Hepatocyte (in vitro differentiated cells): ENCODE data around the gene ALPI. TPM values are rescaled to one million over a fixed set of nuclear protein-coding genes. Genes with fewer than 3 reads are reported as not detected.

Source experiments
- DNase-seq: peaks from one replicate; pipeline ENCODE4 v3.0.0-alpha.2; 2016; ENCODE audit warnings: low spot score
- H2AFZ ChIP-seq: fragments of 200-600 bp; sonication (generic); 2 replicates; pipeline ENCODE4 v1.6.0; 2016; ENCODE audit warnings: antibody characterized with exemption, mild to moderate bottlenecking
- H3K27ac ChIP-seq: fragments of 200-600 bp; sonication (generic); 2 replicates; pipeline ENCODE4 v1.5.1; 2016; ENCODE audit warnings: mild to moderate bottlenecking
- H3K27me3 ChIP-seq: fragments of 200-600 bp; sonication (generic); 2 replicates; pipeline ENCODE4 v1.6.1; 2016
- H3K36me3 ChIP-seq: fragments of 200-600 bp; sonication (generic); replicated peaks from 2 replicates; pipeline ENCODE4 v1.5.1; 2016; ENCODE audit warnings: low read depth; ENCODE audit not compliant: insufficient read depth
- H3K4me1 ChIP-seq: fragments of 200-600 bp; sonication (generic); 2 replicates; pipeline ENCODE4 v1.5.1; 2016; ENCODE audit warnings: mild to moderate bottlenecking, moderate library complexity; ENCODE audit not compliant: insufficient read depth
- H3K4me2 ChIP-seq: fragments of 200-600 bp; sonication (generic); 2 replicates; pipeline ENCODE4 v1.6.0; 2016
- H3K4me3 ChIP-seq: fragments of 200-600 bp; sonication (generic); 2 replicates; pipeline ENCODE4 v1.5.1; 2016; ENCODE audit warnings: mild to moderate bottlenecking
- H3K79me2 ChIP-seq: fragments of 200-600 bp; sonication (generic); 2 replicates; pipeline ENCODE4 v1.6.0; 2017; ENCODE audit warnings: mild to moderate bottlenecking
- H3K9me2 ChIP-seq: fragments of 200-600 bp; sonication (generic); replicated peaks from 2 replicates; pipeline ENCODE4 v1.6.0; 2017; ENCODE audit warnings: mild to moderate bottlenecking; ENCODE audit not compliant: insufficient read depth
- H3K9me3 ChIP-seq: fragments of 200-600 bp; sonication (generic); 2 replicates; pipeline ENCODE4 v1.5.1; 2016; ENCODE audit warnings: low read depth, mild to moderate bottlenecking
- H4K20me1 ChIP-seq: fragments of 200-600 bp; sonication (generic); 2 replicates; pipeline ENCODE4 v1.6.0; 2016; ENCODE audit warnings: mild to moderate bottlenecking; ENCODE audit not compliant: insufficient read depth, poor library complexity, severe bottlenecking
- CTCF ChIP-seq: fragments of 200-600 bp; sonication (generic); IDR thresholded peaks from 2 replicates; pipeline ENCODE4 v1.5.1; 2016; ENCODE audit warnings: antibody characterized with exemption, mild to moderate bottlenecking; ENCODE audit not compliant: poor library complexity
- EZH2 ChIP-seq: fragments of 200-600 bp; sonication (generic); IDR thresholded peaks from 2 replicates; pipeline ENCODE4 v1.6.1; 2016; ENCODE audit warnings: antibody characterized with exemption, mild to moderate bottlenecking, borderline replicate concordance
- EZH2phosphoT487 ChIP-seq: fragments of 200-600 bp; sonication (generic); IDR thresholded peaks from one replicate; pipeline ENCODE4 v1.6.1; 2018; ENCODE audit warnings: antibody characterized with exemption, mild to moderate bottlenecking, low read depth, moderate library complexity; ENCODE audit not compliant: unreplicated experiment, severe bottlenecking
- WGBS: methylation state at CpG from one replicate; pipeline ENCODE4 v1.1.6; 2016; ENCODE audit warnings: low lambda C conversion rate; ENCODE audit errors: missing lambda C conversion rate; 5-methylcytosine and 5-hydroxymethylcytosine counted together
- polyA plus RNA-seq: library from polyadenylated mRNA; unstranded; fragments of >200 nt; fragmentation: Nextera tagmentation; extraction: Ambion mirVana; gene quantifications from 2 replicates; pipeline ENCODE4 v1.2.1, GENCODE V29; 2016
- total RNA-seq: library from RNA; depleted of rRNA; stranded (reverse); fragments of >200 nt; gene quantifications from 2 replicates; pipeline ENCODE4 v1.2.3, GENCODE V29; 2014

ALPI gene
- total and polyA plus RNA-seq, 2 experiments from 2014 or later: 3.5 to 3.9 TPM

- 76% methylated on average over 14 of the region's 15 CpGs for WGBS
- TF ChIP-seq CTCF: no peak
- TF ChIP-seq EZH2: no peak
- no peak for TF ChIP-seq EZH2phosphoT487
- no peak overlapping the region for H3K27ac ChIP-seq
- H2AFZ ChIP-seq: no peak overlapping the region
- no peaks in the 10 kb centered on the region for H3K9me3 ChIP-seq
- no peaks in the 10 kb centered on the region for H3K9me2 ChIP-seq
- no peaks in the 10 kb centered on the region for H4K20me1 ChIP-seq
- no peaks in the 10 kb centered on the region for H3K27me3 ChIP-seq
- peak; percentile 5 for DNase-seq
- H3K79me2 ChIP-seq: no peaks in the 10 kb centered on the region
- H3K4me2 ChIP-seq: no peak overlapping the region
- no peak overlapping the region for H3K4me3 ChIP-seq
- no peaks in the 10 kb centered on the region for H3K36me3 ChIP-seq
- no peaks in the 10 kb centered on the region for H3K4me1 ChIP-seq
These were observed 19.4 kb upstream of the ALPI start for GRCh38 chr2:232436381-232437194.

DNA sequence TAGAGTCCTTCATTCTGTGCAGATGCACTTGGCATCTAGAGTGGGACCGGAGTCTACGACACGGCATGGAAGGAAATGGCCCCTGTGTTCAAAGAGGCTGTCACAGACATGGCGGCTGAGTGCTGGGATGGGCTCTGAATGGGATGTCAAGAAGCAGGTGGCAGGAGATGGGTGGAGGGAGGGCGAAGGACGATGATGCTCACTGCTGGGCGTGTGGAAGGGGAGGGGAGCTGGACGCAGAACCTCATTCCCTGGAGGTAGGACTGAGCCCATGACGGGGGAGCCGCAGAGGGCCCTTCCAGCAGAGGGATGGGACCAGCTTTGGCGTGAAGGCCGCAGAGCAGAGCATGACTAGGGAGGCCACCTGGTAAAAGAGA is 18.8 kb upstream of the ALPI start:
- Histone ChIP-seq H4K20me1 (no peaks in the 10 kb centered on the region), H3K79me2 (no peaks in the 10 kb centered on the region), H3K27me3 (no peaks in the 10 kb centered on the region), H3K36me3 (no peaks in the 10 kb centered on the region), H3K4me3 (no peak overlapping the region), H3K4me2 (no peak overlapping the region), H3K9me3 (no peaks in the 10 kb centered on the region), H2AFZ (no peak overlapping the region), H3K4me1 (no peaks in the 10 kb centered on the region), H3K9me2 (no peaks in the 10 kb centered on the region), H3K27ac (no peak overlapping the region)
- no peak for DNase-seq
- TF ChIP-seq CTCF: no peak
- TF ChIP-seq EZH2: no peak
- no peak for TF ChIP-seq EZH2phosphoT487
- WGBS: 92% methylated on average over 11 of the region's 12 CpGs

- 91% methylated on average over 12 of the region's 12 CpGs for WGBS
- H2AFZ ChIP-seq: no peak overlapping the region
- no peaks in the 10 kb centered on the region for H3K36me3 ChIP-seq
- DNase-seq: no peak
- H3K79me2 ChIP-seq: no peaks in the 10 kb centered on the region
- H3K4me1 ChIP-seq: no peaks in the 10 kb centered on the region
- no peak overlapping the region for H3K4me3 ChIP-seq
- no peaks in the 10 kb centered on the region for H3K9me3 ChIP-seq
- TF ChIP-seq CTCF (no peak), EZH2 (no peak), EZH2phosphoT487 (no peak)
- no peaks in the 10 kb centered on the region for H3K27me3 ChIP-seq
- no peak overlapping the region for H3K4me2 ChIP-seq
- no peak overlapping the region for H3K27ac ChIP-seq
- no peaks in the 10 kb centered on the region for H3K9me2 ChIP-seq
- no peaks in the 10 kb centered on the region for H4K20me1 ChIP-seq
These were observed 17.9 kb upstream of the ALPI start for GRCh38 chr2:232438091-232438490.
